ENCODE measurements around the gene FAM237B. TPM values are rescaled to one million over a fixed set of nuclear protein-coding genes. Genes with fewer than 3 reads are reported as not detected.
"Not testable (repeated sequence)": the region's sequence is repeated elsewhere in the genome, so short reads cannot be mapped to it uniquely, and the experiment has no call there.

The FAM237B gene
- total RNA-seq (2014; rRNA removed; shearing (Covaris generic)), result not detected in 2 replicates

DNA sequence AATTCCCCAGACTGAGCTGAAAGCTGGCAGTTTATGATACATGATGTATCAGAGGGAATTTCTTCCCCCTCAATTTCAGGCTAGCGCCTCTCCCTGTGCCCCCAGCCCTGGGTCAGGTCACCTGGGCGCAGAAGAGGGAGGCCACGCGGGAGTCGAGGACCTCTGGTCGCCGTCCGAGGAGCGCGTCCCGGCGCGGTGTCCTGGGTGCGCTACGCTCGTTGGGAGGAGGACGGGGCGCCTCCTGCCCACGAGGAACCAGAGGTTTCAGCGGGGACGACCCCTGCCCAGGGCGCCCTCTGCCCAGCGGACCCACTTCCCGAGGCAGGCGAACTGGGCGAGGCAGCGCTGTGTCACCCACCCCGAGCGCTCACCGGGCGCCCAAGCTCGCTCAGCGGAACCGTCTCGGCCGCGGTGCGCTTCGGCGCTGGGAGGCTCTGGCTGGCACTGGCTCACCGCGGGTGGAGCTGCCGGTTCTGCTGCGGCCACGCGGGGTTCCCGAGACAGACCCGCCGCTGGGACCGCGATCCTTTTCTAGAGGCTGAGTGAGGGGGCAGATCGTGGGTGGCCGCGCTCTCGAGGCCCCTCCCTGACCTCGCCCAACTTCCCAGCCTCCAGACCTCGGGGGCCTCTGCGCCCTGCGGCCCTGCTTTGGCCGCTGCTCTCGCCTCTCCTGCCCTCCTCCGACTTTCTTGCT, at the start of gene FAM237B:
Gene FAM237B (minus strand): TSS at position 504 of the 694 bp plus-strand sequence. CDS start 1,556 bp downstream, outside the sequence.
- H3K9me3 ChIP-seq (replicated peaks), result no peaks in the 10 kb centered on the region
- peaks cover 3% of the 10 kb centered on the region; the same call in 1 of the 2 replicates for H3K4me1 ChIP-seq (replicated peaks)
- H3K36me3 ChIP-seq, result no peaks in the 10 kb centered on the region
- H3K27ac ChIP-seq, result no peak within 1 kb of the TSS
- no peak within 1 kb of the TSS for H3K4me3 ChIP-seq
- DNase-seq (ENCODE audit: low read depth in 1 of 2, low spot score in 2 of 2), result no peak
- peaks cover 68% of the 10 kb centered on the region for H3K27me3 ChIP-seq (replicated peaks)

DNA sequence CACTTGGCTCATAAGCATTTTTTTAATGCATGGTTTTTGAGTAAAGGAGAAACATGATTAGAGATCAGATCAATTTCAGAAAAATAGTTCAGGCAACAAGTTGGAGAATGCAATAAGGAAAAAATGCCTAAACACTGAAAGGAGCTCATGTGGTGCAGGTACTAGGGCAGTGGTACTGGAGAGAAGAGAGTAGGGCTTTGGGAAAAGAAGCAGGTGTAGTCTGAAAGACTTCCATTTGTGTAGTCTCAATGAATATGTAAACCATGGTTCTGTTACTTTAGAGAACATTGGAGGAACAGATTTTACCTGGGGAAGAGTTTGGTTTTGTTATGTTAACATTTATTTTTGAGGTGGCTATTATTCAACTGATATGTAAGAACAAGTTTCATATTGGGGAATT, 30.9 kb upstream of the FAM237B start:
- H3K4me3 ChIP-seq, result no peak overlapping the region
- H3K4me1 ChIP-seq (replicated peaks), result peaks cover 4% of the 10 kb centered on the region; the same call in 1 of the 2 replicates
- no peak overlapping the region for H3K27ac ChIP-seq
- no peaks in the 10 kb centered on the region for H3K27me3 ChIP-seq (replicated peaks)
- peaks cover 29% of the 10 kb centered on the region for H3K36me3 ChIP-seq
- no peaks in the 10 kb centered on the region for H3K9me3 ChIP-seq (replicated peaks)
- DNase-seq (ENCODE audit: low read depth in 1 of 2, low spot score in 2 of 2), result no peak

DNA sequence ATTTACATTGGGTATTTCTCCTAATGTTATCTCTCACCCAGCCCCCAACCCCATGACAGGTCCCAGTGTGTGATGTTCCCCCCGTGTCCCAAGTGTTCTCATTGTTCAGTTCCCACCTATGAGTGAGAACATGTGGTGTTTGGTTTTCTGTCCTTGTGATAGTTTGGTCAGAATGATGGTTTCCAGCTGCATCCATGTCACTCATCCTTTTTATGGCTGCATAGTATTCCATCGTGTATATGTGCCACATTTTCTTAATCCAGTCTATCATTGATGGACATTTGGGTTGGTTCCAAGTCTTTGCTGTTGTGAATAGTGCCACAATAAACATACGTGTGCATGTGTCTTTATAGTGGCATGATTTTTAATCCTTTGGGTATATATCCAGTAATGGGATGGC, 28.9 kb upstream of the FAM237B start:
- H3K27me3 ChIP-seq (replicated peaks); DNase-seq (ENCODE audit: low read depth in 1 of 2, low spot score in 2 of 2); H3K4me1 ChIP-seq (replicated peaks); H3K27ac ChIP-seq; H3K9me3 ChIP-seq (replicated peaks); H3K4me3 ChIP-seq: not testable (repeated sequence)
- peaks cover 12% of the 10 kb centered on the region; the same call in 1 of the 2 replicates for H3K36me3 ChIP-seq

DNA sequence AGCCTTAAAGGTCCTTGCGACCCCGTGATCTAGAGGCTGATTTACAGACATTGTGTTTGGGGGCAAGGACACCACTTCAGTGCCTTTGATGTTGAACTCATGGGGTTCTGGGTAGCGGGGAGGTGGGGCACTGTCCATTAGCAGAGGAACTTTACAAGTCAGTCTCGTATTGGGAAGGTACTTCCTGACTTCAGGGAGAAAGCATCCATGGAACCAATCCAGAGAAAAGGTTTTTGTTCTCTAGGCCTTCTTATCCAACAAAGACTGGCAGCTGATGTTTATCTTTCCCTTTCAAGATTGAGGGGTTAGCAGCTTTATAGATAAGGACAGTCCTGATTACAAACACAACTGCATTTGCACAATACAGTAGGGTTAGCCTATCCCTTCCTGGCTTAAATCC, 28.2 kb upstream of the FAM237B start:
- Histone ChIP-seq H3K27me3 (replicated peaks) (no peaks in the 10 kb centered on the region), H3K4me1 (replicated peaks) (peaks cover 8% of the 10 kb centered on the region), H3K36me3 (peaks cover 9% of the 10 kb centered on the region; the same call in 1 of the 2 replicates), H3K27ac (no peak overlapping the region), H3K9me3 (replicated peaks) (no peaks in the 10 kb centered on the region), H3K4me3 (no peak overlapping the region)
- no peak for DNase-seq (ENCODE audit: low read depth in 1 of 2, low spot score in 2 of 2)

DNA sequence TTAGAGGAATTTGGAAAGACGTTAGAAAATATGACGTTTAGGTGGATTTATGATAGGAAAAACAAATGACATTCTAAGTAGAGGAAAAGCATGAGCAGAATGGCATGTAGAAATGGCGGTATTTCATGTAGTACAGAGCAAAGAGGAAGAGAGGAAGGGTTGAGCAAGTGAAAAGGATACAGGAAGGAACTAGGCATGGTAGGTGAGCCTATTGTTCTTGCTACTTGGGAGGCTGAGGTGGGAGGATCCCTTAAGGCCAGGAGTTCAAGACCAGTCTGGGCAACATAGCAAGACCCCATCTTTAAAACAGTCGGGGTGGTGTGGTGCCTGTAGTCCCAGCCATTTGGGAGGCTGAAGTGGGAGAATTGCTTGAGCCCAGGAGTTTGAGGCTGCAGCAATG, 26.7 kb upstream of the FAM237B start:
- Histone ChIP-seq H3K36me3 (no peaks in the 10 kb centered on the region), H3K27ac (no peak overlapping the region), H3K4me1 (replicated peaks) (peaks cover 8% of the 10 kb centered on the region), H3K27me3 (replicated peaks) (no peaks in the 10 kb centered on the region), H3K9me3 (replicated peaks) (no peaks in the 10 kb centered on the region), H3K4me3 (no peak overlapping the region)
- DNase-seq (ENCODE audit: low read depth in 1 of 2, low spot score in 2 of 2), result no peak

DNA sequence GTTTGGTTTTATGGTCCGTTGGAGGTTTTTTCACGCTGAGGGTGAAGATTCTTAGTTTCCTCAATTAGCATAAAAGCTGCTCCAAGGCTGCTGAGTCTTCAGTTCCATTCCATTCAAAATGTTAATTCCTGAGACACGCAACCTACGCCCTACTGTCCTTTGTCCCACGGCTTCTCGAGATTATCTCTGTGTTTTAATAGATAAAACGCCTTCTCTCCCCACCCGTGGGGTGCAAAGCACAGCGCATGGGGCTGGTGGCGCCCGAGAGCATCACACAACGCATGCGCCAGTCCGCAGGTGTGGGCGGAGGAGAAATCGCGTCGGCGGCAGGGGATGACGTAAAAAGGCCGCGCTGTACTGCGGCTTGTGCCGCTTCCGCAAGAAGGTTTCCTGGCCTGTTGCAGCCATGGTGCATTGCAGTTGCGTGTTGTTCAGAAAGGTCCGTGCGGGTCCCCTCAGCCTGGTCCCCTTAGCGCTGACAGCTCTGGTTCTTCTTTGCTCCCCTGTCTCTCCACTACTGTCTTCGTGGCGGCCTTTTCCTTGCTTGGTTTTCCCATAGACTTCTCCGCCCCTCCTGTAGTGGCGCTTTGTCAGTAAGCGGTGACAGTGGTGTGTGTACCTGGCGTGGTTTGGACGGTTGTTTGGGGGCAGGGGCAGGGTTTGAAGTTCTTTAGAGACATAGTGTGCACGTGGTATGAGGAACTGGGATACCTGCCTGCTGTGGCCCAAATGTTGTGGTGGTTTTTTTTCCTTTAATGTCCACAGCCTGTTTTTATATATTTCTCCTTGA, 25.4 kb upstream of the FAM237B start, which contains the start of gene GTPBP10:
Gene GTPBP10 (plus strand): TSS at position 381 of the 790 bp plus-strand sequence. CDS start 26 bp downstream, at position 407.
- peak within 1 kb of the TSS; percentile 74 for H3K27ac ChIP-seq
- no peaks in the 10 kb centered on the region for H3K9me3 ChIP-seq (replicated peaks)
- no peaks in the 10 kb centered on the region for H3K36me3 ChIP-seq

DNA sequence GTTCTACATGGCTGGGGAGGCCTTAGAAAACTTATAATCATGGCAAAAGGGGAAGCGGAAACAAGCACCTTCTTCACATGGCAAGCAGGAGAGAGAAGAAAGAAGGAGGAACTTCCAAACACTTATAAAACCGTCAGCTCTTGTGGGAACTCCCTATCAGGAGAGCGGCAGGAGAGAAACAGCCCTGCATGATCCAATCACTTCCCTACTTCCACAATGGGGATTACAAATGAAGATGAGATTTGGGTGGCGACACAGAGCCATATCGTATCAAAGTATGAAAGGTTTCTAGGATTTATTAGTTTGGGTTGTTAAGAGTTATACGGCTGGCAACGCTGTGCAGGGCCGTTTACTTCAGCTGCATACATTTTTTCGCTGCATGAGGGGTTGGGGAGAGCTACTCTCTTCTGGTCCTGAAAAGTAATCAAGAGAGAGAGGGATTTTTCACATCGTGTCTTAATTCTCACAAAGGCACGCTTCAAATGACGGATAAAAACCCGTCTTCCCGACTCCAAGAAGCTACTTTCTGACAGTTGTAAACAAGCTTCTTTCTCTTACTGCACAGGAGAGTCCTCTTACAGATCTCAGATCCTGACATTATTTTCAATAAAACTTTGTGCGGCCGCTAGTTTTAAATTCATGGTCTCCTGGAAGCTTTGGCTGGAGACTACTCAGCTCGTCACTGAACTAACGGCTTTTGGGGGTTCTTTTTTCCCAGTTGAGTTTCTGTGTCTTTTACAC, 24.7 kb upstream of the FAM237B start:
- H3K27me3 ChIP-seq (replicated peaks), result no peaks in the 10 kb centered on the region
- peaks cover 8% of the 10 kb centered on the region for H3K4me1 ChIP-seq (replicated peaks)
- H3K36me3 ChIP-seq, result no peaks in the 10 kb centered on the region
- H3K4me3 ChIP-seq, result peak overlapping the region; percentile 69
- peak overlapping the region; percentile 74 for H3K27ac ChIP-seq
- no peaks in the 10 kb centered on the region for H3K9me3 ChIP-seq (replicated peaks)
- peak in 1 of 2 experiments; percentile 7 for DNase-seq (ENCODE audit: low read depth in 1 of 2, low spot score in 2 of 2)

More for the DNA sequence above, 25.4 kb upstream of the FAM237B start, which contains the start of gene GTPBP10:
- H3K4me1 ChIP-seq (replicated peaks), result peaks cover 8% of the 10 kb centered on the region
- no peaks in the 10 kb centered on the region for H3K27me3 ChIP-seq (replicated peaks)
- H3K4me3 ChIP-seq, result peak within 1 kb of the TSS; percentile 69
- DNase-seq (ENCODE audit: low read depth in 1 of 2, low spot score in 2 of 2), result peak; percentile 92 to 93

DNA sequence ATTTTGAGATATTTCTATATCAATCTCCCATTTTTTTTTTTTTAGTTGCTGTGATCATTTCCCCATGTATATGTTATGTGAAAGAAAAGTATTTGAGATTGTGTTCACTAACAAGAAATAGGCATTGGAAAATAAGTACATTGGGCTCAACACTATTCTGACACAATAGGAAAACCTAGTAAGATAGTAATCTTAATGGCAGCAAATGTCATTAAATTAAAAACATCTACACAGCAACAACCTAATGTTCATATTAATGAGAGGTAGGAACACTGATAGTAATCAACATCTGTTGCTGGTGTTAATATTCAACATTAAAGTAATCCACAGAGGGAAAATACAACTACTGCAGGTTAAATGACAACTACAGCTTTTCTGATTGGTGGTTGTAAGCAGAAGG, 23.9 kb upstream of the FAM237B start:
- no peaks in the 10 kb centered on the region for H3K36me3 ChIP-seq
- no peak for DNase-seq (ENCODE audit: low read depth in 1 of 2, low spot score in 2 of 2)
- no peaks in the 10 kb centered on the region for H3K27me3 ChIP-seq (replicated peaks)
- H3K27ac ChIP-seq, result no peak overlapping the region
- peaks cover 8% of the 10 kb centered on the region for H3K4me1 ChIP-seq (replicated peaks)
- no peaks in the 10 kb centered on the region for H3K9me3 ChIP-seq (replicated peaks)
- H3K4me3 ChIP-seq, result no peak overlapping the region

DNA sequence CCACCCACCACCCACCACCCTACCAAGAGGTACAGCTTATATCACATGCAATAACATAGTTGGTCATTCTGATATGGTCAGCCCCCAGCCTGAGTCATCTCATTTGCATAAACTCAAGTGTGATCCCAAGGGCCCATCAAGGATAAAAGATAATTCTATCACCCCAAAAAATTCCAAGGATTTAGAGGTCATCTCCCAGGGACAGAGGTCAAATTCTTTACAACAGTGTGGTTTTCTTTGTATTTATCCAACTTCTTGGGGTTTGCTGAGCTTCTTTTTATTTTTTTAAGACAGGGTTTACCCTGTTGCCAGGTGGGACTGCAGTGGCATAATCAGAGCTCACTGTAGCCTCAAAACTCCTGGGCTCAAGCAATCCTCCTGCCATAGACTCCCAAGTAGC, 16.0 kb upstream of the FAM237B start:
- H3K4me1 ChIP-seq (replicated peaks), result no peaks in the 10 kb centered on the region
- no peak overlapping the region for H3K4me3 ChIP-seq
- no peaks in the 10 kb centered on the region for H3K9me3 ChIP-seq (replicated peaks)
- no peak overlapping the region for H3K27ac ChIP-seq
- no peak for DNase-seq (ENCODE audit: low read depth in 1 of 2, low spot score in 2 of 2)
- no peaks in the 10 kb centered on the region for H3K36me3 ChIP-seq
- no peaks in the 10 kb centered on the region; the same call in 1 of the 2 replicates for H3K27me3 ChIP-seq (replicated peaks)

DNA sequence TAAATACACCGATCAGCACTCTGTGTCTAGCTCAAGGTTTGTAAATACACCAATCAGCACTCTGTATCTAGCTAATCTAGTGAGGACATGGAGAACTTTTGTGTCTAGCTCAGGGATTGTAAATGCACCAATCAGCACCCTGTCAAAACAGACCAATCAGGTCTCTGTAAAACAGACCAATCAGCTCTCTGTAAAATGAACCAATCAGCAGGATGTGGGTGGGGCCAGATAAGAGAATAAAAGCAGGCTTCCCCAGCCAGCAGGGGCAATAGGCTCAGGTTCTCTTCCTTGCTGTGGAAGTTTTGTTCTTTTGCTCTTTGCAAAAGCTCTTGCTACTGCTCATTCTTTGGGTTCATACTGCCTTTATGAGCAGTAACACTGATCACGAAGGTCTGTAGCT, 13.8 kb upstream of the FAM237B start:
- DNase-seq (ENCODE audit: low read depth in 1 of 2, low spot score in 2 of 2); H3K27ac ChIP-seq; H3K27me3 ChIP-seq (replicated peaks); H3K36me3 ChIP-seq; H3K4me3 ChIP-seq; H3K4me1 ChIP-seq (replicated peaks); H3K9me3 ChIP-seq (replicated peaks): not testable (repeated sequence)

DNA sequence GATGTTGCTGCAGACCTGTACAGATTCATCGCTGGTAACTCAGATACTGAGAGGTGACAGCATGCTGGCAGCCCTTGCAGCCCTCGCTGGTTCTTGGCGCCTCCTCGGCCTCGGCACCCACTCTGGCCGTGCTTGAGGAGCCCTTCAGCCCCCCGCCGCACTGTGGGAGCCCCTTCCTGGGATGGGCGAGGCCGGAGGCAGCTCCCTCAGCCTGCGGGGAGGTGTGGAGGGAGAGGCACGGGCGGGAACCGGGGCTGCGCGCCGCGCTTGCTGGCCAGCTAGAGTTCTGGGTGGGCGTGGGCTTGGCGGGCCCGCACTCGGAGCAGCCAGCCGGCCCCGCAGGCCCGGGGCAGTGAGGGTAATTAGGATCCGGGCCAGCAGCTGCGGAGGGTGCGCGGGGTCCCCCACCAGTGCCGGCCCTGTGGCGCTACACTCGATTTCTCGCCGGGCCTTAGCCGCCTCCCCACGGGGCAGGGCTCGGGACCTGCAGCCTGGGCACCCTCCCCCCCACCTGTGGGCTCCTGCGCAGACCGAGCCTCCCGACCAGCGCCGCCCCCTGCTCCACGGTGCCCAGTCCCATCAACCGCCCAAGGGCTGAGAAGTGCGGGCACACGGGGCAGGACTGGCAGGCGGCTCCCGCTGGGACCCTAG, 13.2 kb upstream of the FAM237B start:
- no peaks in the 10 kb centered on the region for H3K4me1 ChIP-seq (replicated peaks)
- no peak for DNase-seq (ENCODE audit: low read depth in 1 of 2, low spot score in 2 of 2)
- no peaks in the 10 kb centered on the region for H3K36me3 ChIP-seq
- H3K27ac ChIP-seq, result no peak overlapping the region
- H3K9me3 ChIP-seq (replicated peaks), result no peaks in the 10 kb centered on the region
- H3K27me3 ChIP-seq (replicated peaks), result no peaks in the 10 kb centered on the region; the same call in 1 of the 2 replicates
- no peak overlapping the region for H3K4me3 ChIP-seq

DNA sequence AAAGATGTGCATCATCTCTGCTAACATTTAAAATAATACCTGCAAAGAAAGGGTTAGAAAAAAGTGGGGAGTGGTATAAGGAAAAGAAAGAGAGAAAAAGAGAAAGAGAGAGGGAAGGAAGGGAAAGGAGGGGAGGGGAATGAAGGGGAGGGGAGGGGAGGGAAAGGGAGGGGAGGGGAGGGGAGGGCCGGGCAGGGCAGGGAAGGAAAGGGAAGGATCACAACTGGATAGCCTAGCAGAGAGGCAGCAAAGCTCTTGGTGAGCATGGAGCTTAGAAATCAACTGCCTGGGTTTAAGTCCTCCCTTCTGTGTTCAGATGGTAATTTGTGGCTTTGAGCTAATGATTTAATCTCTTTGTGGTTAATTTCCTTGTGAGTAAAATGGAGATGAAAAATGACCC, 5.4 kb upstream of the FAM237B start:
- no peaks in the 10 kb centered on the region for H3K36me3 ChIP-seq
- H3K27ac ChIP-seq, result no peak overlapping the region
- no peak overlapping the region for H3K4me3 ChIP-seq
- no peaks in the 10 kb centered on the region for H3K4me1 ChIP-seq (replicated peaks)
- DNase-seq (ENCODE audit: low read depth in 1 of 2, low spot score in 2 of 2), result no peak
- peaks cover 23% of the 10 kb centered on the region for H3K27me3 ChIP-seq (replicated peaks)
- H3K9me3 ChIP-seq (replicated peaks), result no peaks in the 10 kb centered on the region

DNA sequence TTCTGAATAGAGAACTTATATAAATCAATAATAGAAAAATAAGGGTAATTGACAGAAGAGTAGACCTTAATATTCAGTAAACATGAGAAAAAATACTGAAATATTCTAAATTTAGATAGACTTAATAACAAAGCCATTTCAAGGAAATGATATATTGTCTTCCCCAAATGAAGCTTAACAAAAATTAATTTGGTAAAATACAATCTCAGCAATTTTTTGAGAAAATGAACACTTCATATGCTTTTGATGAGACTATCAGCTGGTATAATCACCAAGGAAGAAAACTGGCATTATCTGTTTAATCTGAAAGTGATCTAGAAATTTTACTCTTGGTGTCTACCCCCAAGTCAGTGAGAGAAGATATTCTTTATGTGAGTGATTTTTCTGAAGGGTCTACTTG, 1.7 kb upstream of the FAM237B start:
- Histone ChIP-seq H3K36me3 (no peaks in the 10 kb centered on the region), H3K9me3 (replicated peaks) (no peaks in the 10 kb centered on the region), H3K4me1 (replicated peaks) (peaks cover 3% of the 10 kb centered on the region; the same call in 1 of the 2 replicates), H3K27me3 (replicated peaks) (peaks cover 60% of the 10 kb centered on the region), H3K4me3 (no peak overlapping the region), H3K27ac (no peak overlapping the region)
- no peak for DNase-seq (ENCODE audit: low read depth in 1 of 2, low spot score in 2 of 2)

All from SJSA1 (cell line).